PC-3 (cell line): ENCODE data around the gene VTI1A.

Experiments used
- CTCF ChIP-seq: fragments of 300-600 bp; sonication (generic); conservative IDR thresholded peaks from 2 replicates; pipeline ENCODE4 v1.5.1; 2017; ENCODE audit warnings: antibody characterized with exemption, low read depth, mild to moderate bottlenecking, low read length
- EZH2 ChIP-seq: fragments of 300-600 bp; sonication (generic); IDR thresholded peaks from one replicate; pipeline ENCODE4 v1.6.1; 2017; ENCODE audit warnings: antibody characterized with exemption, mild to moderate bottlenecking, low read length; ENCODE audit not compliant: unreplicated experiment

GRCh38 chr10:112832361-112832878 is 385.4 kb downstream of the VTI1A start:
- TF ChIP-seq CTCF (no peak), EZH2 (no peak)
